Measurements from ENCODE around the gene ZNF488.
"Not testable (repeated sequence)": the region's sequence is repeated elsewhere in the genome, so short reads cannot be mapped to it uniquely, and the experiment has no call there.

The ZNF488 gene

GRCh38 chr10:47384148-47384921 is at the start of gene ZNF488:
Gene ZNF488, minus strand, starts transcription at chr10:47384293. Its CDS starts 15,464 bp downstream, at chr10:47368829.
- DNase-seq, result no peak

- no peak for DNase-seq
These were observed 41.8 kb upstream of the ZNF488 start for GRCh38 chr10:47425813-47426419.

GRCh38 chr10:47424231-47424630 is 40.1 kb upstream of the ZNF488 start:
- no peak for DNase-seq

- DNase-seq, result no peak
These were observed 39.4 kb upstream of the ZNF488 start for GRCh38 chr10:47423476-47423875.

- DNase-seq, result no peak
These were observed 37.2 kb upstream of the ZNF488 start for GRCh38 chr10:47421057-47421952.

GRCh38 chr10:47420305-47421056 is 36.4 kb upstream of the ZNF488 start:
- no peak for DNase-seq

- DNase-seq, result no peak
These were observed 35.3 kb upstream of the ZNF488 start for GRCh38 chr10:47419421-47419820.

- DNase-seq, result no peak
These were observed 34.9 kb upstream of the ZNF488 start for GRCh38 chr10:47418966-47419365.

- no peak for DNase-seq
These were observed 34.2 kb upstream of the ZNF488 start for GRCh38 chr10:47418321-47418720.

- not testable (repeated sequence) for DNase-seq
These were observed 32.5 kb upstream of the ZNF488 start for GRCh38 chr10:47416305-47417218.

- DNase-seq, result no peak
These were observed 31.6 kb upstream of the ZNF488 start for GRCh38 chr10:47415520-47416304.

- no peak for DNase-seq
These were observed 30.8 kb upstream of the ZNF488 start for GRCh38 chr10:47414752-47415519.

- DNase-seq, result no peak
These were observed 30.1 kb upstream of the ZNF488 start for GRCh38 chr10:47414227-47414592.

GRCh38 chr10:47413531-47414226 is 29.6 kb upstream of the ZNF488 start:
- DNase-seq, result no peak

- no peak for DNase-seq
These were observed 28.8 kb upstream of the ZNF488 start for GRCh38 chr10:47412869-47413268.

- no peak for DNase-seq
These were observed 28.2 kb upstream of the ZNF488 start for GRCh38 chr10:47412177-47412730.

GRCh38 chr10:47410862-47411261 is 26.8 kb upstream of the ZNF488 start:
- no peak for DNase-seq

- DNase-seq, result no peak
These were observed 26.2 kb upstream of the ZNF488 start for GRCh38 chr10:47410271-47410670.

GRCh38 chr10:47409866-47410256 is 25.8 kb upstream of the ZNF488 start:
- no peak for DNase-seq
